ENCODE results near the gene SLC6A8. TPM values are rescaled to one million over a fixed set of nuclear protein-coding genes. Genes with fewer than 3 reads are reported as not detected.
"Not testable (repeated sequence)": the region's sequence is repeated elsewhere in the genome, so short reads cannot be mapped to it uniquely, and the experiment has no call there.

Gene SLC6A8
- total RNA-seq, 1 experiment from 2014 or later = 49.8 TPM

DNA sequence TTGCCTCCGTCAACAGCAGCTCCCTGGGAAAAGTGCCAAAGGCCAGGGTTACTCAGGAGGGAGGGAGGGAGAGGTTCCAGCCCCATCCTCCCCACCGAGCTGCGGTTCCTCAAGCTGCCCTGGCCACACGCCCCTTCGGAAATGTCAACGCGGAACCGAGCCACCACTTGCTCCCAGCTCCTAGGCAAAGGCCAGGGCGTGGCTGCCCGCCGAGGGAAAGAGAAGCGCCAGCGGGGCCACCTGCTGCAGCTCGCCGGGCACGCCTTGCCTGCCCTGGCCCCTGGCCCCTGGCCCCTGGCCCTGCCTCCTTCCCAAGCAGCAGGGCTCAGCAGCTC lies 15.3 kb downstream of the SLC6A8 start:
- H3K27me3 ChIP-seq (replicated peaks; ENCODE audit: insufficient read depth, low read depth, low read length, poor library complexity) = no peaks in the 10 kb centered on the region
- H3K36me3 ChIP-seq (ENCODE audit: insufficient read depth, low read length, poor library complexity, severe bottlenecking) = peaks cover 5% of the 10 kb centered on the region
- no peaks in the 10 kb centered on the region for H3K9me3 ChIP-seq (ENCODE audit: low read depth, low read length, poor library complexity, severe bottlenecking)
- intact Hi-C loops (cut with micrococcal nuclease; ENCODE audit: unreplicated experiment) = no loop called here
- DNase-seq (ENCODE audit: low spot score) = no peak
- H3K4me1 ChIP-seq (ENCODE audit: insufficient read depth, low read length, poor library complexity, severe bottlenecking) = no peaks in the 10 kb centered on the region
- POLR2A ChIA-PET (ENCODE audit: low non-redundant PET) = no interaction called here
- no peak overlapping the region for H3K27ac ChIP-seq (ENCODE audit: low read depth, low read length, poor library complexity, severe bottlenecking)
- CTCF ChIA-PET = no interaction called here
- TF ChIP-seq, protein P1, sequence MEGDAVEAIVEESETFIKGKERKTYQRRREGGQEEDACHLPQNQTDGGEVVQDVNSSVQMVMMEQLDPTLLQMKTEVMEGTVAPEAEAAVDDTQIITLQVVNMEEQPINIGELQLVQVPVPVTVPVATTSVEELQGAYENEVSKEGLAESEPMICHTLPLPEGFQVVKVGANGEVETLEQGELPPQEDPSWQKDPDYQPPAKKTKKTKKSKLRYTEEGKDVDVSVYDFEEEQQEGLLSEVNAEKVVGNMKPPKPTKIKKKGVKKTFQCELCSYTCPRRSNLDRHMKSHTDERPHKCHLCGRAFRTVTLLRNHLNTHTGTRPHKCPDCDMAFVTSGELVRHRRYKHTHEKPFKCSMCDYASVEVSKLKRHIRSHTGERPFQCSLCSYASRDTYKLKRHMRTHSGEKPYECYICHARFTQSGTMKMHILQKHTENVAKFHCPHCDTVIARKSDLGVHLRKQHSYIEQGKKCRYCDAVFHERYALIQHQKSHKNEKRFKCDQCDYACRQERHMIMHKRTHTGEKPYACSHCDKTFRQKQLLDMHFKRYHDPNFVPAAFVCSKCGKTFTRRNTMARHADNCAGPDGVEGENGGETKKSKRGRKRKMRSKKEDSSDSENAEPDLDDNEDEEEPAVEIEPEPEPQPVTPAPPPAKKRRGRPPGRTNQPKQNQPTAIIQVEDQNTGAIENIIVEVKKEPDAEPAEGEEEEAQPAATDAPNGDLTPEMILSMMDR (conservative IDR thresholded peaks at IDR 0.05; ENCODE audit: low read depth, low read length) = no peak
- no peak for TF ChIP-seq EZH2 (IDR thresholded peaks at IDR 0.05; ENCODE audit: borderline replicate concordance, low read depth, low read length, poor library complexity, severe bottlenecking)
- BruUV-seq (replicated peaks) = no TSS peak
- no peak overlapping the region for H3K4me3 ChIP-seq (ENCODE audit: low read depth, low read length, poor library complexity, severe bottlenecking)

DNA sequence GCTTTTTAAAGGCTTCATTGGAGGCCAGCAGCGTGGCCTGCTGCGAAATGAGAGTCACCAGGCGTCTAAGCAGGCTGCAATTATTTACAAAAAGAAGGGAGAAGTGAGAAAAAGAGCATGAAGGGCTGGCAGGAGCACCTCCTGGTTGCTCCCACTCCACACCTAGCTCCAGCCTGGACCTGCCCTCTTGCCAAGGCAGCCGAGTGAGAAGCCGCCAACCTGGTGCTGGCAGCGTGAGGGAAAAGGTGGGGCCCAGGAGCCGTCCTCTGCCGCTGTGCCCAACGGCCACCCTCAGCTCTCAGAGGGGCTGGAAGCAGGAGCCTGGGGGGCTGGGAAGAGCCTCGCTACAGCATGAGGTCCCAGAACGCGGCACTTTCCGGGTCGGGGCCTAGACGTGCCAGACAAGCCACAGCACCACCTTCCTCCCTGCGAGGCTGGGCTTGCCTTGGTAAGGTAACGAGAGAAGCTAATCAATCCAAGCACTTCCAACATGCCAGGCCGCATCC lies 16.3 kb downstream of the SLC6A8 start:
- BruUV-seq (replicated peaks) = no TSS peak
- intact Hi-C loops (cut with micrococcal nuclease; ENCODE audit: unreplicated experiment) = no loop called here
- TF ChIP-seq, protein P1 (conservative IDR thresholded peaks at IDR 0.05; ENCODE audit: low read depth, low read length) = no peak
- TF ChIP-seq EZH2 (IDR thresholded peaks at IDR 0.05; ENCODE audit: borderline replicate concordance, low read depth, low read length, poor library complexity, severe bottlenecking) = no peak

DNA sequence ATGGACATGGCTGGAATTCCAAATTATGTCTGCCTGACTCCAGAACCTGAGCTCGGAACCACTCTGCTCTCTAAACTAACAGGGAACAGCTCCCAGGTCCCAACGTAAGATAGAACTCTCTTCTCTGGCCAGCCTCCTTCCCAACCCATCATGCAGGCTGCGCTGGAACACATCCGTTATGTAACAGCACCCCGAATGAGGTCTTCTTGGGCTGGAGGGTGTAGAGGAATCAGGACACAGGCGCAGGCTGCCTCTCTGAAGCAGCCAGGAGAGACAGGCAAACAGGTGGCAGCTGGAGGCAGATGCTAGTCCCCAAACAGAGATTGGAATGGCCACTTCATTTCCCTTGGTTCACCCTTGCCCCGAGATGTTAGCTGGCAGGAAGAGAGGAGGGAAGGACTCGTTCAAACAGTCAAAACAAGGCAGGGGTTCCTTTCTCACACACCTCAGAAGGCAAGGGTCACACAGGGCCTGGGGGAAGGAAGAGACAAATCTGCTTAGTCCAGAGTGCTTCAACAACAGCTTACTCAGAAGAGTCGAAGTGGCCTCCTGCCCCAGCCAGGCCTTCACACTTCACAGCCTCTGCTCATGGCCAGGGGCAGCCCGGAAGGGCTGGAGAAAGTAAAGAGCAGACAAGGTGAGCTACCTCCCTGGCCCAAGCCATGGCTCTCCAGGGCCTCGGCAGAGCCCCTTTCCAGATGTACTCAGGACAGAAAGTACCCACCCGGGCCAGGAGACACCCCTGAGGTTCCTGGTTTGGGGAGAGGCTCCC lies 17.1 kb downstream of the SLC6A8 start:
- H3K4me3 ChIP-seq (ENCODE audit: low read depth, low read length, poor library complexity, severe bottlenecking); DNase-seq (ENCODE audit: low spot score); H3K4me1 ChIP-seq (ENCODE audit: insufficient read depth, low read length, poor library complexity, severe bottlenecking); H3K27me3 ChIP-seq (replicated peaks; ENCODE audit: insufficient read depth, low read depth, low read length, poor library complexity); H3K27ac ChIP-seq (ENCODE audit: low read depth, low read length, poor library complexity, severe bottlenecking); H3K9me3 ChIP-seq (ENCODE audit: low read depth, low read length, poor library complexity, severe bottlenecking); BruUV-seq (replicated peaks); POLR2A ChIA-PET (ENCODE audit: low non-redundant PET); intact Hi-C loops (cut with micrococcal nuclease; ENCODE audit: unreplicated experiment); H3K36me3 ChIP-seq (ENCODE audit: insufficient read depth, low read length, poor library complexity, severe bottlenecking): not testable (repeated sequence)
- CTCF ChIA-PET = interaction anchor here (0.9 kb wide), 1 partner anchor 47 kb away, joined by 3 read pairs; no protein-coding TSS in a partner anchor

More for the DNA sequence above, 16.3 kb downstream of the SLC6A8 start:
- DNase-seq (ENCODE audit: low spot score) = no peak
- H3K4me3 ChIP-seq (ENCODE audit: low read depth, low read length, poor library complexity, severe bottlenecking) = no peak overlapping the region
- no peaks in the 10 kb centered on the region for H3K27me3 ChIP-seq (replicated peaks; ENCODE audit: insufficient read depth, low read depth, low read length, poor library complexity)
- H3K9me3 ChIP-seq (ENCODE audit: low read depth, low read length, poor library complexity, severe bottlenecking) = no peaks in the 10 kb centered on the region
- peaks cover 5% of the 10 kb centered on the region for H3K36me3 ChIP-seq (ENCODE audit: insufficient read depth, low read length, poor library complexity, severe bottlenecking)
- H3K27ac ChIP-seq (ENCODE audit: low read depth, low read length, poor library complexity, severe bottlenecking) = no peak overlapping the region
- ChIA-PET CTCF (no interaction called here), POLR2A (ENCODE audit: low non-redundant PET) (no interaction called here)
- no peaks in the 10 kb centered on the region for H3K4me1 ChIP-seq (ENCODE audit: insufficient read depth, low read length, poor library complexity, severe bottlenecking)

DNA sequence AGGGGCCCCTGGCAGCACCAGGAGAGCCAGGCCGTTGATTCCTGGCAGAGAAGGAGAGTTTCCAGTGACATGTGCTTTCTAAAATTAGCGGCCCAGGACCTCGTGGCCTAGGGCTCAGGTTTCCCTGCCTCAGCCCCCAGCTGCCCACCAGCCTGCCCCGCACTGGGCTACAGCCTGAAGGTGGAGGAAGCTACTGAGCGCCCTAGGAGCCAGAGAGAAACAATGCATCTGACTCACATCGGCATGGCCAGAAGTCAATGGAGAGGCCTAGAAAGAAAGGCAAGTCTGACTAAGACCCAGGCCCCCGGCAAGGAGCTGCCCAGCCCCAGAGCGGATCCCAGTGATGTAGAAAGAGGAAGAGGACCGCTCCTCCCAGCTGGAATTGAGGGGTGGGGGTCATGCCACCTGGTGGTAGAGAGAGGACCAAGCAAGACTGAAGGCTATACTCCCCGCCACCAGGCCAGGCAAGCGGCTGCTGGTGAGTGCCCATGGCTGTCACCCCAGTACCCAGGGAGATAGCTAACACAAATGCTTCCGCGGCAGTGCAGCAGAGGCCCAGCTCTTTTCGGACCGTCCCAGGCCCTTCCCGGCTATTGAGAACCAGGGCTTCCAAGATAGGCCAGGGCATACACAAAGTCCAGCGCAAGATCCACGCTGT lies 17.8 kb downstream of the SLC6A8 start:
- H3K27ac ChIP-seq (ENCODE audit: low read depth, low read length, poor library complexity, severe bottlenecking); H3K4me3 ChIP-seq (ENCODE audit: low read depth, low read length, poor library complexity, severe bottlenecking); H3K27me3 ChIP-seq (replicated peaks; ENCODE audit: insufficient read depth, low read depth, low read length, poor library complexity); H3K4me1 ChIP-seq (ENCODE audit: insufficient read depth, low read length, poor library complexity, severe bottlenecking); H3K9me3 ChIP-seq (ENCODE audit: low read depth, low read length, poor library complexity, severe bottlenecking); intact Hi-C loops (cut with micrococcal nuclease; ENCODE audit: unreplicated experiment); BruUV-seq (replicated peaks); H3K36me3 ChIP-seq (ENCODE audit: insufficient read depth, low read length, poor library complexity, severe bottlenecking); DNase-seq (ENCODE audit: low spot score); POLR2A ChIA-PET (ENCODE audit: low non-redundant PET): not testable (repeated sequence)
- CTCF ChIA-PET = interaction anchor here (0.9 kb wide), 1 partner anchor 48 kb away, joined by 3 read pairs; no protein-coding TSS in a partner anchor

Measured in A673 (cell line).